PC-3 (cell line): ENCODE results near the gene OXT. TPM values are rescaled to one million over a fixed set of nuclear protein-coding genes. Genes with fewer than 3 reads are reported as not detected.
"Not testable (repeated sequence)": the region's sequence is repeated elsewhere in the genome, so short reads cannot be mapped to it uniquely, and the experiment has no call there.

Experiments used
- ATAC-seq: fragments of 200-7000 bp; cut with Tn5 transposase; 2 replicates; pipeline ENCODE4 v1.9.1; 2020; ENCODE audit warnings: mild to moderate bottlenecking, moderate library complexity
- BruUV-seq: library from RNA; stranded (reverse); fragments of 400-500 nt; replicated peaks from 2 replicates; lab custom pipeline; 2021; lab: Mats Ljungman, UMichigan
- CTCF ChIA-PET: fragments of 300-600 bp; sonication (Branson Sonifier 250); formaldehyde crosslinking; loops from one replicate; lab custom pipeline; 2022; ENCODE audit warnings: antibody characterized with exemption; lab: Charles Lee
- POLR2A ChIA-PET: fragments of 300-600 bp; sonication (Branson Sonifier 250); formaldehyde crosslinking; loops from one replicate; lab custom pipeline; 2022; ENCODE audit warnings: antibody characterized with exemption; ENCODE audit not compliant: unreplicated experiment; lab: Charles Lee
- DNase-seq: peaks from one replicate; pipeline ENCODE4 v3.0.0-alpha.2; 2015
- H2AFZ ChIP-seq: fragments of 300-600 bp; sonication (generic); 2 replicates; pipeline ENCODE4 v1.6.0; 2016; ENCODE audit warnings: antibody characterized with exemption, low read length
- H3F3A ChIP-seq: fragments of 300-600 bp; sonication (generic); one replicate; pipeline ENCODE4 v1.6.0; 2017; ENCODE audit warnings: antibody characterized with exemption, low read length, control low read depth, mild to moderate bottlenecking; ENCODE audit not compliant: unreplicated experiment
- H3K27ac ChIP-seq: fragments of 300-600 bp; sonication (generic); 2 replicates; pipeline ENCODE4 v1.5.1; 2016; ENCODE audit warnings: mild to moderate bottlenecking, low read length
- H3K27me3 ChIP-seq: fragments of 300-600 bp; sonication (generic); 2 replicates; pipeline ENCODE4 v1.6.1; 2016; ENCODE audit warnings: low read length, mixed read lengths
- H3K36me3 ChIP-seq: fragments of 300-600 bp; sonication (generic); 2 replicates; pipeline ENCODE4 v1.6.1; 2016; ENCODE audit warnings: low read depth, mixed run types, low read length, mixed read lengths
- H3K4me1 ChIP-seq: fragments of 300-600 bp; sonication (generic); 2 replicates; pipeline ENCODE4 v1.5.1; 2016; ENCODE audit warnings: low read length; ENCODE audit not compliant: insufficient read depth
- H3K4me2 ChIP-seq: fragments of 300-600 bp; sonication (generic); 2 replicates; pipeline ENCODE4 v1.6.0; 2016; ENCODE audit warnings: low read length
- H3K4me3 ChIP-seq: fragments of 300-600 bp; sonication (generic); 2 replicates; pipeline ENCODE4 v1.5.1; 2016; ENCODE audit warnings: mild to moderate bottlenecking, low read length, mixed read lengths
- H3K79me2 ChIP-seq: fragments of 300-600 bp; sonication (generic); 2 replicates; pipeline ENCODE4 v1.6.1; 2017; ENCODE audit warnings: low read length, mixed read lengths
- H3K9ac ChIP-seq: fragments of 300-600 bp; sonication (generic); 2 replicates; pipeline ENCODE4 v1.6.0; 2016; ENCODE audit warnings: mild to moderate bottlenecking, low read length
- H3K9me2 ChIP-seq: fragments of 300-600 bp; sonication (generic); replicated peaks from 2 replicates; pipeline ENCODE4 v1.6.1; 2016; ENCODE audit warnings: mixed run types, low read length, mixed read lengths
- H3K9me3 ChIP-seq: fragments of 300-600 bp; sonication (generic); 2 replicates; pipeline ENCODE4 v1.6.1; 2016; ENCODE audit warnings: low read length, mixed read lengths
- H4K20me1 ChIP-seq: fragments of 300-600 bp; sonication (generic); 2 replicates; pipeline ENCODE4 v1.6.1; 2016; ENCODE audit warnings: low read length, mixed read lengths
- EZH2 ChIP-seq: fragments of 300-600 bp; sonication (generic); IDR thresholded peaks from one replicate; pipeline ENCODE4 v1.6.1; 2017; ENCODE audit warnings: antibody characterized with exemption, mild to moderate bottlenecking, low read length; ENCODE audit not compliant: unreplicated experiment
- EZH2phosphoT487 ChIP-seq: fragments of 300-600 bp; sonication (generic); IDR thresholded peaks from 2 replicates; pipeline ENCODE4 v1.6.1; 2018; ENCODE audit warnings: mild to moderate bottlenecking, antibody characterized with exemption, low read length, borderline replicate concordance
- intact Hi-C: fragments of 100-400 bp; cut with micrococcal nuclease; formaldehyde crosslinking; loops from 2 replicates; pipeline ENCODE4 v1.9.0; 2023
- total RNA-seq: library from RNA; depleted of rRNA; stranded (reverse); fragments of >200 nt; gene quantifications from 2 replicates; pipeline ENCODE4 v1.2.3, GENCODE V29; 2014
- TF ChIP-seq, protein P1 (sequence below): fragments of 300-600 bp; sonication (generic); conservative IDR thresholded peaks from 2 replicates; pipeline ENCODE4 v1.5.1; 2017; ENCODE audit warnings: antibody characterized with exemption, low read depth, mild to moderate bottlenecking, low read length

Gene OXT
- total RNA-seq, 1 experiment from 2014 or later, result not detected

- H2AFZ ChIP-seq, result no peak overlapping the region
- no peaks in the 10 kb centered on the region for H3K9me3 ChIP-seq
- no peak overlapping the region for H3K9ac ChIP-seq
- no peak overlapping the region for H3K4me3 ChIP-seq
- ATAC-seq (0 out of 2 replicates have a peak, but pooled peaks have one; percentile 11), DNase-seq (peak; percentile 20)
- TF ChIP-seq, protein P1, sequence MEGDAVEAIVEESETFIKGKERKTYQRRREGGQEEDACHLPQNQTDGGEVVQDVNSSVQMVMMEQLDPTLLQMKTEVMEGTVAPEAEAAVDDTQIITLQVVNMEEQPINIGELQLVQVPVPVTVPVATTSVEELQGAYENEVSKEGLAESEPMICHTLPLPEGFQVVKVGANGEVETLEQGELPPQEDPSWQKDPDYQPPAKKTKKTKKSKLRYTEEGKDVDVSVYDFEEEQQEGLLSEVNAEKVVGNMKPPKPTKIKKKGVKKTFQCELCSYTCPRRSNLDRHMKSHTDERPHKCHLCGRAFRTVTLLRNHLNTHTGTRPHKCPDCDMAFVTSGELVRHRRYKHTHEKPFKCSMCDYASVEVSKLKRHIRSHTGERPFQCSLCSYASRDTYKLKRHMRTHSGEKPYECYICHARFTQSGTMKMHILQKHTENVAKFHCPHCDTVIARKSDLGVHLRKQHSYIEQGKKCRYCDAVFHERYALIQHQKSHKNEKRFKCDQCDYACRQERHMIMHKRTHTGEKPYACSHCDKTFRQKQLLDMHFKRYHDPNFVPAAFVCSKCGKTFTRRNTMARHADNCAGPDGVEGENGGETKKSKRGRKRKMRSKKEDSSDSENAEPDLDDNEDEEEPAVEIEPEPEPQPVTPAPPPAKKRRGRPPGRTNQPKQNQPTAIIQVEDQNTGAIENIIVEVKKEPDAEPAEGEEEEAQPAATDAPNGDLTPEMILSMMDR, result no peak
- TF ChIP-seq EZH2phosphoT487, result no peak
- TF ChIP-seq EZH2, result no peak
- H3K79me2 ChIP-seq, result peaks cover 17% of the 10 kb centered on the region
- BruUV-seq, result no TSS peak
- H3K4me2 ChIP-seq, result no peak overlapping the region
- CTCF ChIA-PET, result no interaction called here
- H3K4me1 ChIP-seq, result peaks cover 6% of the 10 kb centered on the region
- H3K27ac ChIP-seq, result no peak overlapping the region
- POLR2A ChIA-PET, result no interaction called here
- peaks cover 26% of the 10 kb centered on the region for H3K36me3 ChIP-seq
- no peaks in the 10 kb centered on the region for H3F3A ChIP-seq
- intact Hi-C loops, result loop anchor here (5.0 kb wide), 1 partner anchor 226 kb away; no protein-coding TSS in a partner anchor
- no peaks in the 10 kb centered on the region for H3K27me3 ChIP-seq
- peaks cover 9% of the 10 kb centered on the region for H4K20me1 ChIP-seq
- no peaks in the 10 kb centered on the region for H3K9me2 ChIP-seq
Measured at GRCh38 chr20:3051385-3052019, 19.9 kb upstream of the OXT start.

- DNase-seq, result no peak
- ChIA-PET POLR2A (no interaction called here), CTCF (no interaction called here)
- no TSS peak for BruUV-seq
- Histone ChIP-seq H3K9me2 (no peaks in the 10 kb centered on the region), H3K27ac (no peak overlapping the region), H3K36me3 (no peaks in the 10 kb centered on the region), H3K79me2 (no peaks in the 10 kb centered on the region), H4K20me1 (no peaks in the 10 kb centered on the region), H3K27me3 (no peaks in the 10 kb centered on the region), H3K4me1 (no peaks in the 10 kb centered on the region), H3K4me3 (no peak overlapping the region), H3F3A (no peaks in the 10 kb centered on the region), H3K4me2 (no peak overlapping the region), H3K9ac (no peak overlapping the region), H2AFZ (no peak overlapping the region), H3K9me3 (no peaks in the 10 kb centered on the region)
- intact Hi-C loops, result no loop called here
- ATAC-seq, result no peak
- TF ChIP-seq, protein P1, result no peak
- no peak for TF ChIP-seq EZH2phosphoT487
- no peak for TF ChIP-seq EZH2
Measured at GRCh38 chr20:3059489-3059888, 11.9 kb upstream of the OXT start.

DNA sequence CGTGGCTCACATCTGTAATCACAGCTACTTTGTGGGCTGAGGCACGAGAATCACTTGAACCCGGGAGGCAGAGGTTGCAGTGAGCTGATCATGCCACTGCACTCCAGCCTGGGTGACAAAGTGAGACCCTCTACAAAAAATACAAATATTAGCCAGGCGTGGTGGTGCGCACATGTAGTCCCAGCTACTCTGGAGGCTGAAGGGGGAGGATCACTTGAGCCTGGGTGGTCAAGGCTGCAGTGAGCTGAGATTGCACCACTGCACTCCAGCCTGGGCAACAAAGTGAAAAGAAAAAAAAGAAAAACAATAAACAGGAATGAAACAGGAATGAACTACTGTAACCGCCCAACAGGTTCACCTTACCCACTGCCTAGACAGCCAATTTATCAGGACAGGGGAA is 7.3 kb upstream of the OXT start:
- H3K27ac ChIP-seq, DNase-seq, H3K27me3 ChIP-seq, BruUV-seq, H3K9ac ChIP-seq, H3F3A ChIP-seq, H3K4me3 ChIP-seq, H3K79me2 ChIP-seq, CTCF ChIA-PET, intact Hi-C loops, POLR2A ChIA-PET, H3K36me3 ChIP-seq, H4K20me1 ChIP-seq, H3K9me3 ChIP-seq, H2AFZ ChIP-seq, H3K4me1 ChIP-seq, ATAC-seq, H3K4me2 ChIP-seq, H3K9me2 ChIP-seq: not testable (repeated sequence)
